ENCODE data around the gene GSX2. TPM values are rescaled to one million over a fixed set of nuclear protein-coding genes. Genes with fewer than 3 reads are reported as not detected.
"Not testable (repeated sequence)": the region's sequence is repeated elsewhere in the genome, so short reads cannot be mapped to it uniquely, and the experiment has no call there.

Gene GSX2
- not detected for polyA plus RNA-seq (ENCODE audit: low read depth in 6 of 6)

DNA sequence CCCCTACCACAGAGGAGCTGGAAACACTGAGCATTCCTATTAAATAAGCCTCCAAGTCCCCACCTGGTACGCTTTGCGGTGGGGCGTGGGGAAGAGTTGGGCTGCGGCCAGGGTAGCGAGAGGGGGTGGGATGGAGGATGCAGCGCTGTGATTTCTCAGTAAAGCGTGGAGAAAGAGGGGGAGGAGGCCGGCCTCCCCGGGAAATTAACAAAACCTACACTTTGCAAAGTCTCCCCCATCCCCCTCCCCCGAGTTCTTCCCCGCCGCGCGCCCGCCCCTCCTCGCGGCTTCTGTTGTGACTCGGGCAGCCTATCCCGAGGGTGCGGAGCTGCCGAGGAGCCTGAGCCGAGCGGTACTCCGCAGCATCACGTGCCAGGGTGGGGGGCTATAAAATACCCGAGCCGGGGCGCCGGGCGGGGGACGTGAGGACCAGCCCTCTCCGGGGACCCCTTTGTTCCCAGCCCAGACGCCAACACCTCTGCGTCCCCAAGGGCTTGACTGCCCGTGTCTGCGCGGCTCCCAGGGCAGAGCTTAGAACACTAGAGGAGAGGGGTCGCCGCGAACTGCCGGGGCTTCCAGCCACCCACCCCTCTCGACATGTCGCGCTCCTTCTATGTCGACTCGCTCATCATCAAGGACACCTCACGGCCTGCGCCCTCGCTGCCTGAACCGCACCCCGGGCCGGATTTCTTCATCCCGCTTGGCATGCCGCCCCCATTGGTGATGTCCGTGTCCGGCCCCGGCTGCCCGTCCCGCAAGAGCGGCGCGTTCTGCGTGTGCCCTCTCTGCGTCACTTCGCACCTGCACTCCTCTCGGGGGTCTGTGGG is at the start of gene GSX2:
Gene GSX2 (plus strand): TSS at position 416 of the 827 bp plus-strand sequence. CDS start 182 bp downstream, at position 598.
- H3K4me3 Mint-ChIP-seq = peak within 1 kb of the TSS; percentile 61 to 87 (median 82)
- H3K27me3 Mint-ChIP-seq = peaks cover 71 to 93% (median 85%) of the 10 kb centered on the region in 3 donors
- peaks cover 22 to 59% (median 47%) of the 10 kb centered on the region in 3 donors for H3K4me1 Mint-ChIP-seq
- peak within 1 kb of the TSS in 3 of 6 donors; percentile 24 to 74 (median 51) for H3K27ac Mint-ChIP-seq
- H3K9me3 Mint-ChIP-seq = peaks cover 0 to 27% (median 8%) of the 10 kb centered on the region in 7 donors
- ATAC-seq (ENCODE audit: low read depth in 2 of 2) = peak in 1 of 2 donors; percentile 11
- peaks cover 0 to 6% of the 10 kb centered on the region in 2 donors for H3K36me3 Mint-ChIP-seq
- no peak for DNase-seq

DNA sequence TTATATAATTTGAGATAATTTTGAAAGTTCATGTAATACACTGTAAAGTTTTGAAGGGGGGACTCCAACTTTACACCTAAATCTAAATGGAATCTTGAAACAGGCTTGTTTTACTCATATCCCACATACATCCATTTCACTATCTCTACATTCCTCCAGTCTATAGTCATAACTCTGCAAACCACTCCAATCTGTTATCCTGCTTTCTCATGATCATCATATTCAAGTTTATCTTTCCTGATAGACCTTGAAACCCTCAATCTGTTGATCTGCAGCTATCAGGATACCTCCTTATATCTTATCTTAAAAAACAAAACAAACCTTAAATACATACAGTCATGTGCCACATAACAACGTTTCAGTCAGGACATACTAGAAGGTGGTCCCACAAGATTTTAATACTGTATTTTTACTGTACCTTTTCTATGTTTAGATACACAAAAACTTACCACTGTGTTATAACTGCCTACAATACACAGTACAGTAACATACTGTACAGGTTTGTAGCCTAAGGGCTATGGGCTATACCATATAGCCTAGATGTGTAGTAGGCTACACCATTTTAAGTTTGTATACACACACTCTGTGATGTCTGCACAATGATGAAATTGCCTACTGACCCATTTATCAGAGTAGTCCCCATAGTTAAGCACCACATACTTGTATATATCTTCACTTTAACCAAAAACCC is 49.6 kb upstream of the GSX2 start:
- no peak overlapping the region for H3K4me3 Mint-ChIP-seq

DNA sequence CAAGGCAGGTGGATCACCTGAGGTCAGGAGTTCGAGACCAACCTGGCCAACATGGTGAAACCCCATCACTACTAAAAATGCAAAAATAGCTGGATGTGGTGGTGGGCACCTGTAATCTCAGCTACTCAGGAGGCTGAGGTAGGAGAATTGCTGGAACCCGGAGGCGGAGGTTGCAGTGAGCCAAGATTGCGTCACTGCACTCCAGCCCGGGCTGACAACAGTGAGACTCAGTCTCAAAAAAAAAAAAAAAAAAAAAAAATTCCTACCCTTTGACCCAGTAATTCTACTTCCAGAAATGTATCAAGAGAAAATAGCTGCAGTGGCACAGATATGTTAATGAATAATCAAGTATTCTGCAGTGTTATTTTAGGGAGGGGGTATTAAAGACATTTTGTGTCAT is 46.6 kb upstream of the GSX2 start:
- peaks cover 40 to 61% (median 42%) of the 10 kb centered on the region in 3 donors for H3K4me1 Mint-ChIP-seq
- not testable (repeated sequence) for ATAC-seq (ENCODE audit: low read depth in 2 of 2); H3K36me3 Mint-ChIP-seq

More for the DNA sequence above, 49.6 kb upstream of the GSX2 start:
- no peaks in the 10 kb centered on the region for H3K27me3 Mint-ChIP-seq
- H3K27ac Mint-ChIP-seq = no peak overlapping the region
- H3K36me3 Mint-ChIP-seq = peaks cover 0 to 4% of the 10 kb centered on the region in 2 donors
- peaks cover 17 to 36% (median 20%) of the 10 kb centered on the region in 3 donors for H3K4me1 Mint-ChIP-seq
- DNase-seq (no peak), ATAC-seq (ENCODE audit: low read depth in 2 of 2) (no peak)
- H3K9me3 Mint-ChIP-seq = peaks cover 0 to 4% (median 0%) of the 10 kb centered on the region in 7 donors

DNA sequence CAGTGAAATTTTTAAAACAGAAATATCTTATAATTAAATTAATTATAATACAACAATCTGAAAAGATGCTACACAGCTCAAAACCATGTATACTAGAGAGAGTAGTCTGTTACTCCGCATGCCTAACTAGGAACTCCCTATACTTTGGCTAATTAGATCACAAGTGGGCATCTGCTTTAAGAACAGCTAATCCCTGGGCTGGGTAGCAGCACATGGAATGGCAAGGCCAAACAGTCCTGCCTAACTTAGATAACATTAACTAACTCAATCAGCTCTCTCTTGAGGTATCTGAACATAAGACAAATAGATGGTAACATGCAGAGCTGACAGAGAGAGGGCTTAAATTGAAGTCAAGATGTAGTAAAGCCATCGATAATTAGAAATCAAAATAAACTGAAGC is 45.5 kb upstream of the GSX2 start:
- Mint-ChIP-seq H3K9me3 (no peaks in the 10 kb centered on the region), H3K36me3 (peaks cover 0 to 4% of the 10 kb centered on the region in 2 donors), H3K27ac (no peak overlapping the region), H3K27me3 (no peaks in the 10 kb centered on the region), H3K4me1 (peaks cover 42 to 66% (median 44%) of the 10 kb centered on the region in 3 donors), H3K4me3 (peak overlapping the region in 1 of 8 donors; percentile 61)
- no peak for ATAC-seq (ENCODE audit: low read depth in 2 of 2)
- DNase-seq = no peak

More for the DNA sequence above, 46.6 kb upstream of the GSX2 start:
- not testable (repeated sequence) for H3K27ac Mint-ChIP-seq, DNase-seq, H3K27me3 Mint-ChIP-seq, H3K4me3 Mint-ChIP-seq, H3K9me3 Mint-ChIP-seq

DNA sequence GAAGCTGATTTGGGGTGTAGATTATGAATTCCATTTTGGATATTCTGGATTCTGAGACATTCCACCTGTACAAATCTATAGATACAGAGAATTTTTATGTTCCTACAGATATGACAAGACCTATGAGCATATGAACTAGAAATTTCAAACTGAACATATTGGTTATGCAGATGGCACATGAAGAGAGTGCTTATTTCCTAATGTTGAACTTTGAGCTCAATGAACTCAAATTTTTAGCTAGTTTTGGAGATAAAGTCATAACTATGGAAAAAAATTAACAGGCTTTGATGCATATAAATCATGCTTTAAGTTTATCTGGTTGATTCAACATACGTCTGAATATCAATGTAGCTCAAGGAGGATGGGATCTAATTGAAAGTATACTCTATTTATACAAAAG is 44.5 kb upstream of the GSX2 start:
- no peak overlapping the region for H3K27ac Mint-ChIP-seq
- no peak for DNase-seq

DNA sequence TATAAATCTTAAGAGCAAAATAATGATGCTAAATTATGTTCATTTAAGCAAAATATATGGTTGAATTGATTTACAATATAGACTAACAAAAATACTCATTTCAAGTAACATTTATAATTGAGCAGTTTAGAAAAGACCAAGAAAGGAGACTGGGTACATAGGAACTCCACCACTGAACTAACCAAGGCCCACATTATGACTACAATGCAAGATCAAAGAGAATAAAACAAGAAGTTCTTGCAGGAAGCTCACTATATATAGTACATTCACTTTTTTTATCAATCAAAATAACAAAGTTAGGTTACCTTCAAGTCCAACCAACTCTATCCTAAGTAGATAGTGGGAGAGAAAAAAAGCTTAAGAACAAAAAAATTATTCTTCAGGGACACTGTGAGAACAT is 43.6 kb upstream of the GSX2 start:
- no peak overlapping the region for H3K27ac Mint-ChIP-seq
- H3K4me3 Mint-ChIP-seq = peak overlapping the region in 3 of 8 donors; percentile 56 to 63 (median 60)
- ATAC-seq (ENCODE audit: low read depth in 2 of 2) (peak in 1 of 2 donors; percentile 40), DNase-seq (no peak)
- H3K9me3 Mint-ChIP-seq = no peaks in the 10 kb centered on the region
- H3K36me3 Mint-ChIP-seq = peaks cover 0 to 12% of the 10 kb centered on the region in 2 donors
- peaks cover 46 to 59% (median 53%) of the 10 kb centered on the region in 3 donors for H3K4me1 Mint-ChIP-seq
- no peaks in the 10 kb centered on the region for H3K27me3 Mint-ChIP-seq

More for the DNA sequence above, 44.5 kb upstream of the GSX2 start:
- no peak for ATAC-seq (ENCODE audit: low read depth in 2 of 2)
- Mint-ChIP-seq H3K4me3 (no peak overlapping the region), H3K4me1 (peaks cover 51 to 65% (median 52%) of the 10 kb centered on the region in 3 donors), H3K36me3 (peaks cover 0 to 12% of the 10 kb centered on the region in 2 donors), H3K9me3 (no peaks in the 10 kb centered on the region), H3K27me3 (no peaks in the 10 kb centered on the region)

DNA sequence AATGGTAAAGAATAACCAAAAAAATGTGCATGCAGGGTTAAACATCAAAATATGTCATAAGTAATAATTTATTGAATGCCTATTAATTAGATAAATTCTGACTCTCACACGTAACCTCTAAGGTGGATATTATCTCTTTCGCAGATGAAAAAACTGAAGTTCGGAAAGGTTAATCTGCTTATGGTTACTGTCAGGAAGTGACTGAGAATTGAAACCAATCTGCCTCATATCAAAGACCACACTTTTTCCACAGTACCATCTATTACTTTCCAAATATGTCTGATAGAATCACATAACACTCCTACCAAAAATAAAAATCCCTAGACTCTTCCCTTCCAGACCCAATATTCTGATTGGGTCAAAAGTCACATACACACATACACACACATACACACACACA is 41.8 kb upstream of the GSX2 start:
- H3K36me3 Mint-ChIP-seq = peaks cover 0 to 7% of the 10 kb centered on the region in 2 donors
- H3K27ac Mint-ChIP-seq = peak overlapping the region in 3 of 6 donors; percentile 44 to 91 (median 46)

DNA sequence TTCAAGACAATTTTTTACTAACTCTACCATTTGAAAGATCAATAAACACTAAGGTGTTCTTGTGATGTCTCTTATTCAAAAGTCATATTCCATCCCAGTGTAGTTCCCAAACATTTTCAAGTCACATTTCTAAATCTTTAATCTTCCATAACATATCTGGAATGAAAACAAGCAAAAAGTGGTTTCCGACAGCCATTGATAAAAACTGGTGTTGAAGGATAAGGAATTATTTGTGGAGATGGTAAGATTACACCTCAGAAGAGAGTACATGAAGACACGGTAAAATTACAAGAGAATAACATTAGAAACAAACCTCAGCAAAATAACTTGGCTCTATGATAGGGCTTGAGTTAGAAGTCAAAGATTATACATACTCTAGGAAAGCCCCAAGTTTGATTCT is 39.8 kb upstream of the GSX2 start:
- Mint-ChIP-seq H3K4me3 (peak overlapping the region in 1 of 8 donors; percentile 17), H3K27me3 (no peaks in the 10 kb centered on the region), H3K36me3 (peaks cover 0 to 7% of the 10 kb centered on the region in 2 donors), H3K4me1 (peaks cover 55 to 73% (median 62%) of the 10 kb centered on the region in 3 donors), H3K27ac (no peak overlapping the region), H3K9me3 (no peaks in the 10 kb centered on the region)
- DNase-seq (no peak), ATAC-seq (ENCODE audit: low read depth in 2 of 2) (no peak)

More for the DNA sequence above, 41.8 kb upstream of the GSX2 start:
- H3K4me1 Mint-ChIP-seq = peaks cover 56 to 70% (median 64%) of the 10 kb centered on the region in 3 donors
- ATAC-seq (ENCODE audit: low read depth in 2 of 2) = peak; percentile 67 to 70
- H3K4me3 Mint-ChIP-seq = peak overlapping the region; percentile 5 to 71 (median 52)
- no peak for DNase-seq
- no peaks in the 10 kb centered on the region for H3K9me3 Mint-ChIP-seq
- no peaks in the 10 kb centered on the region for H3K27me3 Mint-ChIP-seq

DNA sequence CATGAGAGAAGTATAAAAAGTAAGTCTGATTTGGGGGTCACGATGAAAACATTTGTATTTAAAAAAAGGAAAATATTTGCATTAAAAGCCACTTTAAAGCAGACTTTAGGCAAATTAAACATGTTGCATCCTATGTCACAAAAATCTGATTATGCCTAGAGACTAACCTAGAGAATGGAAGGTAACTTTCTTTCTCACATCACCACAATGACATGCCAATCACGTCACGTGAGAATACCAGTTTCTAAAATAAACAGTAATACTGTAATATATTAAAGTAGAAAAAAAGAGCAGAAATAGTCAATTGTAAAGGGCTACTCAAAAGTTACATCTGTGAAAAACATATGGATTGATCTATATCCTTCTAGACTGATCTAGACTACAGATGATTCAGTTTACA is 38.9 kb upstream of the GSX2 start:
- H3K4me1 Mint-ChIP-seq = peaks cover 59 to 77% (median 64%) of the 10 kb centered on the region in 3 donors
- no peaks in the 10 kb centered on the region for H3K27me3 Mint-ChIP-seq
- no peak overlapping the region for H3K27ac Mint-ChIP-seq
- H3K9me3 Mint-ChIP-seq = no peaks in the 10 kb centered on the region
- peak overlapping the region in 2 of 8 donors; percentile 10 to 92 for H3K4me3 Mint-ChIP-seq
- ATAC-seq (ENCODE audit: low read depth in 2 of 2) (no peak), DNase-seq (no peak)
- H3K36me3 Mint-ChIP-seq = peaks cover 0 to 7% of the 10 kb centered on the region in 2 donors

DNA sequence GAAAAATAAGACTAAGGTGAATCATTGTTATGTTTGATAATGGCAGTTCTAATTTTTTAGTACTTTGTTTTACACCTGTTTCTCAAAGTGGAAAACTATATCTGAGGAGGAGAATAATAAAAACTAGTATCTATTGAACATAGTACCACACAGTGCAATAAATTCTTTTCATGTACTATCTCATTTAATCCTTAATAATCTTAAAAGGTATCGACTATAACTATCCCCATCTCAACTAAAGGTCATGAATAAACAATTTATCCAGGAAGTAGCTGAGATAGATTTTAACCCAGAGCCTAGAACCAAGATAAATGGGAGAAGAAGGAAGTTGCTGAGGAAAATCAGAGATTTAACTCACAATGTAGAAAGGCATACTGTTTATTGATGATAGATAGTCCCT is 38.1 kb upstream of the GSX2 start:
- DNase-seq = no peak
- Mint-ChIP-seq H3K27me3 (no peaks in the 10 kb centered on the region), H3K27ac (peak overlapping the region in 1 of 6 donors; percentile 31), H3K36me3 (peaks cover 0 to 7% of the 10 kb centered on the region in 2 donors), H3K4me3 (peak overlapping the region in 5 of 8 donors; percentile 19 to 92 (median 67)), H3K9me3 (no peaks in the 10 kb centered on the region), H3K4me1 (peaks cover 52 to 69% (median 56%) of the 10 kb centered on the region in 3 donors)
- ATAC-seq (ENCODE audit: low read depth in 2 of 2) = no peak

DNA sequence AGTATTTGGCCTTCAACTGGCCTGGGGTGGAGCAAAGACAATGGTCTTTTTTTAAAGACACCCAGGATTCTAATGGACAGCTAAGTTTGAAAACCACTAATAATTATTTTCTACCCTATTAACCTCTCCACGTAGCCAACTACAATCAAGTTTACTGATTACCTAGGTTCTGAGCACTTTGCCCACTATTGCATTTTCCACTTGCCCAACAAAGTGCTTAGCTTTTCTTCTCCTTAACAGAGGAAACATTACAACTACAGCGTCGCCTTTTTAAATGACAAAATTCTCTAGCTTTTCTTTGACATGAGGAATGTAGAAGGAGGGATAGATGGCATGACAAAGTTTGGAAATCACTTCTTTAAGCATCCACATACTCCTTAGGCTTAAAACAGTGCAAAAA is 37.6 kb upstream of the GSX2 start:
- Mint-ChIP-seq H3K9me3 (no peaks in the 10 kb centered on the region), H3K36me3 (peaks cover 0 to 7% of the 10 kb centered on the region in 2 donors), H3K27me3 (peaks cover 0 to under 1% (median 0%) of the 10 kb centered on the region in 3 donors), H3K4me1 (peaks cover 47 to 64% (median 51%) of the 10 kb centered on the region in 3 donors), H3K4me3 (peak overlapping the region in 7 of 8 donors; percentile 25 to 98 (median 92)), H3K27ac (peak overlapping the region in 2 of 6 donors; percentile 31 to 40)
- no peak for DNase-seq
- ATAC-seq (ENCODE audit: low read depth in 2 of 2) = no peak

DNA sequence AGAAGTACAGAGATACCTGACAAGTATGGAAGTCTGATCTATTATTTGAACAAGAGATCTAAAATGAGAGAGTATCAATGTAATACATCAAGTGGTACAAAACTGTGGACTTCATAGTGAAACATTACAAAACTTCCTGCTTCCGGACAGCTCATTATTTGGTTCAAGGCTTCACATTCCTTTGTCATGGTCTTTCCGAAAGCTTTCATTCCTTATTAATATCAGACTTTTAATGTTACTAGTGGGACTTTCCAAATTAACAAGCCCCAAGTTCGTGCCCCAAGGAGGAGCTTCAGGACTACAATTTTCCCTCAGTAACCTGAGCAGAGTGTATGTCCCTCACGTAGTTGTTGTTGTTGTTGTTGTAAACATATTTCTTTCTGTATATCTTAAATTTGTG is 36.7 kb upstream of the GSX2 start:
- Mint-ChIP-seq H3K4me3 (peak overlapping the region; percentile 88 to 98 (median 94)), H3K4me1 (peaks cover 38 to 55% (median 42%) of the 10 kb centered on the region in 3 donors), H3K27me3 (peaks cover 0 to 5% (median 3%) of the 10 kb centered on the region in 3 donors), H3K27ac (peak overlapping the region; percentile 85 to 99 (median 96)), H3K36me3 (peaks cover 0 to 7% of the 10 kb centered on the region in 2 donors), H3K9me3 (peaks cover 0 to 1% (median 0%) of the 10 kb centered on the region in 7 donors)
- DNase-seq = no peak
- ATAC-seq (ENCODE audit: low read depth in 2 of 2) = no peak

DNA sequence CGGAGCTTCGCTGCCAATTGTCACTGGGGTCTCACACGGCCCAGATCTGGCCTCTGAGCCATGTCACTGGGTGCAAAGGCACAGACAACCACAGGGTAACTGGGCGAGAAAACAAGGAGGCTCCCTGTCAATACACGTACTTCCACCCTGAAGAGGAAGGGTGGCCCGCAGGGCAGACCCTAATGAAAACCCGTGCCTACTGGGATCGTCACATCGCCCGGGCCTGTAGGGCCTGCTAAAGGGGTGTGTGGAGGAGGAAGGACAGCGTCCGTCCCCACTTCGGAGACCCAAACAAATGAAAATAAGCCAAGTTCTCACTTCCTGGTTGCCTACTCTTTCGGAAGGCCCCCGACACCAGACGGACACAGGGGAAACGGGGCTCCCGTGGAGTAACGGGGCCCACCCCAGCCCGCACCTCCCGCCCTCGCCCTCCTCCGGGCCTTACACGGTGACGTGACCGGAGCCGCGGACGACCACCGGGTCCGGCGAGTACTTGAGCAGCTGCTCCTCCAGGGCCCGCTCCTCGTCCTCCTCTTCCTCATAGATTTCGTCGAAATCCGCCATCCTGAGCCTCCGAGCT is 36.1 kb upstream of the GSX2 start:
- H3K4me1 Mint-ChIP-seq = peaks cover 36 to 49% (median 40%) of the 10 kb centered on the region in 3 donors

More for the DNA sequence above, 36.1 kb upstream of the GSX2 start:
- Mint-ChIP-seq H3K9me3 (peaks cover 0 to 1% (median 0%) of the 10 kb centered on the region in 7 donors), H3K4me3 (peak overlapping the region; percentile 88 to 98 (median 94)), H3K27me3 (peaks cover 0 to 9% (median 5%) of the 10 kb centered on the region in 3 donors), H3K27ac (peak overlapping the region; percentile 96 to 99 (median 98)), H3K36me3 (peaks cover 0 to 7% of the 10 kb centered on the region in 2 donors)
- ATAC-seq (ENCODE audit: low read depth in 2 of 2) (peak; percentile 38 to 42), DNase-seq (peak; percentile 55)

All from naive B cell (primary cell).